ENCODE measurements around the gene IDH3G.

DNA sequence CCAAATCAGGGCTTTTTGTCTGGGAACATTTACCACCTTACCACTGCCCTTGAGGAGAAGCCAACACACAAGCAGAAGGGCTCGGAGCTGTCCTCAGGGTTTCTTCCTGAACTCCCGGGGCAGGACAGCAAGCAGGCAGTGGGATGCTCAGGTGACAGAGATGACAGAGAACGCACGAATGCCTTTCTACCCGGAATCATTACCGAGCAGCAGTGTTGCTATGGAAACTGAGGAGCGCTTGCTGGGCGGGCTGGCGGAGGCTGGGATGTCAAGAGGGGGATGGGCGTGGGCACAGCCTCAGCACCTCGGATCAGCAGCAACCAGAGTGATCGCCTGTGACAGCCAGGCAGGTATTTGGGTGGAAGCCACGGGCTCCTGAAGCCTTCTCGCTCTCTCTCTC is 18.0 kb upstream of the IDH3G start:
- TF ChIP-seq POLR2A (IDR thresholded peaks at IDR 0.05) (no peak), CTCF (IDR thresholded peaks at IDR 0.05) (no peak)

Data from uterus (tissue), 2 donors.